SK-N-SH (cell line): ENCODE measurements around the gene MAP10. TPM values are rescaled to one million over a fixed set of nuclear protein-coding genes. Genes with fewer than 3 reads are reported as not detected.

Experiments used
- CTCF ChIA-PET: fragments of 300-600, 350-600 bp; formaldehyde crosslinking; extraction: SDS; loops from one replicate; lab custom pipeline; 2021; lab: Yijun Ruan, JAX
- POLR2A ChIA-PET: fragments of 350-600 bp; sonication (Branson Sonifier 250); formaldehyde crosslinking; extraction: SDS; loops from one replicate; lab custom pipeline; 2020; ENCODE audit warnings: antibody characterized with exemption, inconsistent platforms; lab: Yijun Ruan, JAX
- DNase-seq: peaks from one replicate; pipeline ENCODE4 v3.0.0; 2012
- H2AFZ ChIP-seq: fragments of 200-600 bp; sonication (generic); 2 replicates; pipeline ENCODE4 v1.8.1; 2016; ENCODE audit warnings: antibody characterized with exemption, mild to moderate bottlenecking, low read depth
- H3F3A ChIP-seq: fragments of 200-600 bp; sonication (generic); replicated peaks from 2 replicates; pipeline ENCODE3; 2016; ENCODE audit warnings: antibody characterized with exemption, mild to moderate bottlenecking; ENCODE audit not compliant: insufficient read depth
- H3K27ac ChIP-seq, 2 experiments: fragments of 200-500 bp in 1 of 2; fragments of 200-600 bp in 1 of 2; sonication (Bioruptor generic) in 1 of 2; sonication (generic), shearing (Covaris generic) in 1 of 2; 2 replicates each; pipeline versions ENCODE4 v1.5.1 to v1.6.1; 2014 to 2016; ENCODE audit warnings: low read depth in 2 of 2, inconsistent platforms in 1 of 2, low read length in 1 of 2, mild to moderate bottlenecking in 1 of 2, mixed read lengths in 1 of 2
- H3K27me3 ChIP-seq: fragments of 200-600 bp; sonication (generic), shearing (Covaris generic); 2 replicates; pipeline ENCODE4 v1.6.1; 2016; ENCODE audit warnings: mixed run types; ENCODE audit not compliant: insufficient read depth
- H3K36me3 ChIP-seq, 2 experiments: fragments of 200-500 bp in 1 of 2; fragments of 200-600 bp in 1 of 2; sonication (Bioruptor generic) in 1 of 2; sonication (generic) in 1 of 2; replicated peaks in 1 of 2; 2 replicates each; pipeline versions ENCODE3 to v1.5.1; 2014 to 2016; ENCODE audit warnings: low read length in 1 of 2, mild to moderate bottlenecking in 1 of 2; ENCODE audit not compliant: insufficient read depth in 2 of 2, control insufficient read depth in 1 of 2
- H3K4me1 ChIP-seq, 2 experiments: fragments of 200-500 bp in 1 of 2; fragments of 200-600 bp in 1 of 2; sonication (Bioruptor generic) in 1 of 2; sonication (generic), shearing (Covaris generic) in 1 of 2; 2 replicates each; pipeline versions ENCODE4 v1.5.1 to v1.6.1; 2014 to 2016; ENCODE audit warnings: low read depth in 1 of 2, low read length in 1 of 2, mixed run types in 1 of 2; ENCODE audit not compliant: insufficient read depth in 2 of 2, control insufficient read depth in 1 of 2
- H3K4me2 ChIP-seq: fragments of 200-600 bp; sonication (generic), shearing (Covaris generic); 2 replicates; pipeline ENCODE4 v1.6.1; 2017; ENCODE audit warnings: mixed run types
- H3K4me3 ChIP-seq, 2 experiments: fragments of 200-500 bp in 1 of 2; fragments of 200-600 bp in 1 of 2; sonication (Bioruptor generic) in 1 of 2; sonication (generic), shearing (Covaris generic) in 1 of 2; 2 replicates each; pipeline versions ENCODE4 v1.5.1 to v1.8.1; 2014 to 2016; ENCODE audit warnings: low read depth in 2 of 2, inconsistent platforms in 1 of 2, low read length in 1 of 2, mild to moderate bottlenecking in 1 of 2, mixed read lengths in 1 of 2, moderate library complexity in 1 of 2
- H3K79me2 ChIP-seq: fragments of 200-600 bp; sonication (generic); 2 replicates; pipeline ENCODE4 v1.8.1; 2017; ENCODE audit warnings: mild to moderate bottlenecking; ENCODE audit not compliant: insufficient read depth
- H3K9ac ChIP-seq: fragments of 200-600 bp; sonication (generic); 2 replicates; pipeline ENCODE4 v1.6.1; 2017; ENCODE audit warnings: mixed run types
- H3K9me2 ChIP-seq: fragments of 200-600 bp; sonication (generic); 2 replicates; pipeline ENCODE4 v1.6.1; 2017; ENCODE audit warnings: mixed run types
- H3K9me3 ChIP-seq: fragments of 200-600 bp; sonication (generic); 2 replicates; pipeline ENCODE4 v1.6.1; 2017; ENCODE audit warnings: mixed run types, mild to moderate bottlenecking, moderate library complexity
- H4K20me1 ChIP-seq: fragments of 200-600 bp; sonication (generic); 2 replicates; pipeline ENCODE4 v1.6.1; 2017; ENCODE audit warnings: mild to moderate bottlenecking, mixed run types; ENCODE audit not compliant: insufficient read depth
- EP300 ChIP-seq, 2 experiments: IDR thresholded peaks; 2 replicates each; pipeline versions ENCODE4 v1.4.0 to v1.6.1; 2012; ENCODE audit warnings: borderline replicate concordance in 1 of 2, low read depth in 1 of 2, low read length in 1 of 2
- FOSL2 ChIP-seq: IDR thresholded peaks from 2 replicates; pipeline ENCODE4 v1.4.0; 2012; ENCODE audit warnings: low read depth, mild to moderate bottlenecking, moderate library complexity, borderline replicate concordance
- FOXJ3 ChIP-seq: sonication (generic); formaldehyde crosslinking; IDR thresholded peaks from 2 replicates; pipeline ENCODE4 v1.5.1; 2020; ENCODE audit warnings: mild to moderate bottlenecking, missing genetic modification reagents
- FOXM1 ChIP-seq: IDR thresholded peaks from 2 replicates; pipeline ENCODE4 v1.4.0; 2012; ENCODE audit warnings: low read depth, mild to moderate bottlenecking
- GABPA ChIP-seq: IDR thresholded peaks from 2 replicates; pipeline ENCODE4 v1.4.0; 2012; ENCODE audit warnings: low read depth, mild to moderate bottlenecking
- GATA2 ChIP-seq: sonication (generic); formaldehyde crosslinking; IDR thresholded peaks from 2 replicates; pipeline ENCODE4 v1.5.0; 2020; ENCODE audit warnings: mild to moderate bottlenecking, missing genetic modification reagents
- MAX ChIP-seq: IDR thresholded peaks from 2 replicates; pipeline ENCODE4 v1.4.0; 2012; ENCODE audit warnings: low read depth
- NFIC ChIP-seq: IDR thresholded peaks from 2 replicates; pipeline ENCODE4 v1.4.0; 2012; ENCODE audit warnings: borderline replicate concordance
- NRF1 ChIP-seq: IDR thresholded peaks from 2 replicates; pipeline ENCODE4 v1.6.1; 2012; ENCODE audit warnings: low read depth, mild to moderate bottlenecking, low read length
- PBX3 ChIP-seq: IDR thresholded peaks from 2 replicates; pipeline ENCODE4; 2012
- POLR2AphosphoS5 ChIP-seq: IDR thresholded peaks from 2 replicates; pipeline ENCODE4 v1.6.1; 2012; ENCODE audit warnings: low read depth, low read length
- RAD21 ChIP-seq: IDR thresholded peaks from 2 replicates; pipeline ENCODE4 v1.6.1; 2012; ENCODE audit warnings: mild to moderate bottlenecking, low read length
- RFX5 ChIP-seq: IDR thresholded peaks from 2 replicates; pipeline ENCODE4 v1.6.1; 2012; ENCODE audit warnings: mild to moderate bottlenecking, improper control_type of control experiment, low read length
- TCF12 ChIP-seq: IDR thresholded peaks from 2 replicates; pipeline ENCODE4 v1.4.0; 2012
- USF2 ChIP-seq: fragments of 150-350 bp; IDR thresholded peaks from 2 replicates; pipeline ENCODE4 v1.6.1; 2017; ENCODE audit warnings: antibody characterized with exemption, low read length, low read depth, borderline replicate concordance
- YY1 ChIP-seq: IDR thresholded peaks from 2 replicates; pipeline ENCODE4 v1.4.0; 2012; ENCODE audit warnings: low read depth, mild to moderate bottlenecking
- ZBTB33 ChIP-seq: IDR thresholded peaks from 2 replicates; pipeline ENCODE4 v1.4.0; 2012; ENCODE audit warnings: low read depth, borderline replicate concordance
- WGBS: methylation state at CpG from one replicate; pipeline ENCODE4 v1.1.6; 2017; ENCODE audit warnings: low lambda C conversion rate; 5-methylcytosine and 5-hydroxymethylcytosine counted together
- polyA plus RNA-seq, 3 experiments: library from polyadenylated mRNA; depleted of rRNA; stranded (reverse); fragments of >200 nt; gene quantifications; 2 replicates each; pipeline ENCODE4 v1.2.3, GENCODE V29; 2012

The MAP10 gene
- polyA plus RNA-seq, 1 of the 3 experiments (the other 2 are of a cell fraction): 0.43 TPM

GRCh38 chr1:232805269-232806185 lies at the start of gene MAP10 (continued):
- peak; percentile 81 for TF ChIP-seq YY1
- no peak for TF ChIP-seq USF2
- TF ChIP-seq PBX3: no peak
- no peak for TF ChIP-seq NRF1
- TF ChIP-seq TCF12: no peak
- no peak for TF ChIP-seq NFIC
- peak; percentile 37; the same call in 1 of the 2 replicates for TF ChIP-seq MAX
- no peak for TF ChIP-seq FOXJ3
- no peak for TF ChIP-seq GATA2 (CRISPR knock-in tag)

GRCh38 chr1:232764458-232765251 lies 40.6 kb upstream of the MAP10 start:
- WGBS: 58% methylated on average over 4 of the region's 4 CpGs
- Histone ChIP-seq H2AFZ (no peak overlapping the region), H3K36me3 (no peaks in the 10 kb centered on the region), H3K9ac (no peak overlapping the region), H3F3A (no peaks in the 10 kb centered on the region), H3K4me3 (no peak overlapping the region), H3K27ac (no peak overlapping the region), H3K4me2 (no peak overlapping the region), H3K27me3 (no peaks in the 10 kb centered on the region), H4K20me1 (no peaks in the 10 kb centered on the region), H3K4me1 (no peaks in the 10 kb centered on the region), H3K9me2 (no peaks in the 10 kb centered on the region), H3K79me2 (no peaks in the 10 kb centered on the region), H3K9me3 (no peaks in the 10 kb centered on the region)
- POLR2A ChIA-PET: no interaction called here
- no peak for DNase-seq
- CTCF ChIA-PET: no interaction called here
- TF ChIP-seq ZBTB33 (no peak), EP300 (IDR thresholded peaks at IDR 0.05; ENCODE audit: borderline replicate concordance in 1 of 2, low read depth in 1 of 2, low read length in 1 of 2) (no peak), FOXM1 (no peak), GABPA (no peak), RAD21 (no peak), POLR2AphosphoS5 (no peak), NFIC (no peak), FOSL2 (no peak), RFX5 (no peak)
